ENCODE results near the gene OR52N5.

DNA sequence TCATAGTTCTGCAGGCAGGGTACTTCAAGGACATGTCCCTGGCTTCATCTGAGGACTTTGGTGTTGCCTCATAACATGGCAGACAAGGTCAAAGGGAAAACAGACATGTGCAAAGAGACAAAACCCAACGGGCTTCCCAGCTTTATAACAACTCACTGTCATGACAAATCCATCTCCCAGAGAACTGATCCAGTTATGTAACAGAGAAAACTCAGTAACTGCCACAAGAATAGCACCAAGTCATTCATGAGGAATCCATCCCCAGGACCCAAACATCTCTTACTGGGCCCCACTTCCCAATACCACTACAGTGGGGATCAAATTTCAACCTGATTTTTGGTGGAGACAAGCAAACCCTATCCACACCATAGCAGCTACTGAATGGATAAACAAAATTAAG, 16.1 kb downstream of the OR52N5 start:
- no peak for TF ChIP-seq TAF15 (IDR thresholded peaks at IDR 0.05; ENCODE audit: low read depth, low read length, poor library complexity, severe bottlenecking)
- TF ChIP-seq, protein P1, sequence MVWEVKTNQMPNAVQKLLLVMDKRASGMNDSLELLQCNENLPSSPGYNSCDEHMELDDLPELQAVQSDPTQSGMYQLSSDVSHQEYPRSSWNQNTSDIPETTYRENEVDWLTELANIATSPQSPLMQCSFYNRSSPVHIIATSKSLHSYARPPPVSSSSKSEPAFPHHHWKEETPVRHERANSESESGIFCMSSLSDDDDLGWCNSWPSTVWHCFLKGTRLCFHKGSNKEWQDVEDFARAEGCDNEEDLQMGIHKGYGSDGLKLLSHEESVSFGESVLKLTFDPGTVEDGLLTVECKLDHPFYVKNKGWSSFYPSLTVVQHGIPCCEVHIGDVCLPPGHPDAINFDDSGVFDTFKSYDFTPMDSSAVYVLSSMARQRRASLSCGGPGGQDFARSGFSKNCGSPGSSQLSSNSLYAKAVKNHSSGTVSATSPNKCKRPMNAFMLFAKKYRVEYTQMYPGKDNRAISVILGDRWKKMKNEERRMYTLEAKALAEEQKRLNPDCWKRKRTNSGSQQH (CRISPR knock-in tag; IDR thresholded peaks at IDR 0.05; ENCODE audit: low read depth), result no peak
- no peak for TF ChIP-seq EP300 (IDR thresholded peaks at IDR 0.05; ENCODE audit: low read depth in 2 of 2, low read length in 2 of 2)
- TF ChIP-seq EP300 (CRISPR knock-in tag; IDR thresholded peaks at IDR 0.05; ENCODE audit: borderline replicate concordance), result no peak
- TF ChIP-seq SMC3 (IDR thresholded peaks at IDR 0.05; ENCODE audit: low read length), result no peak
- no peak for TF ChIP-seq SRF (IDR thresholded peaks at IDR 0.05; ENCODE audit: low read depth, low read length)
- TF ChIP-seq ZNF556 (CRISPR knock-in tag; IDR thresholded peaks at IDR 0.05; ENCODE audit: borderline replicate concordance), result no peak
- no peak for TF ChIP-seq ZNF615 (CRISPR knock-in tag; IDR thresholded peaks at IDR 0.05; ENCODE audit: borderline replicate concordance)
- TF ChIP-seq POLR2AphosphoS5 (IDR thresholded peaks at IDR 0.05; ENCODE audit: low read depth, low read length), result no peak
- no peak for TF ChIP-seq ZNF883 (CRISPR knock-in tag; IDR thresholded peaks at IDR 0.05; ENCODE audit: not compliant biosample characterization)
